GM18508 (cell line): ENCODE measurements around the gene EAF1.
"Not testable (repeated sequence)": the region's sequence is repeated elsewhere in the genome, so short reads cannot be mapped to it uniquely, and the experiment has no call there.

Experiments used
- ATAC-seq: cut with Tn5 transposase; IDR thresholded peaks from one replicate; pipeline ENCODE4 v1.9.1; 2021; ENCODE audit warnings: moderate number of reproducible peaks; ENCODE audit not compliant: insufficient read depth, unreplicated experiment

The EAF1 gene

DNA sequence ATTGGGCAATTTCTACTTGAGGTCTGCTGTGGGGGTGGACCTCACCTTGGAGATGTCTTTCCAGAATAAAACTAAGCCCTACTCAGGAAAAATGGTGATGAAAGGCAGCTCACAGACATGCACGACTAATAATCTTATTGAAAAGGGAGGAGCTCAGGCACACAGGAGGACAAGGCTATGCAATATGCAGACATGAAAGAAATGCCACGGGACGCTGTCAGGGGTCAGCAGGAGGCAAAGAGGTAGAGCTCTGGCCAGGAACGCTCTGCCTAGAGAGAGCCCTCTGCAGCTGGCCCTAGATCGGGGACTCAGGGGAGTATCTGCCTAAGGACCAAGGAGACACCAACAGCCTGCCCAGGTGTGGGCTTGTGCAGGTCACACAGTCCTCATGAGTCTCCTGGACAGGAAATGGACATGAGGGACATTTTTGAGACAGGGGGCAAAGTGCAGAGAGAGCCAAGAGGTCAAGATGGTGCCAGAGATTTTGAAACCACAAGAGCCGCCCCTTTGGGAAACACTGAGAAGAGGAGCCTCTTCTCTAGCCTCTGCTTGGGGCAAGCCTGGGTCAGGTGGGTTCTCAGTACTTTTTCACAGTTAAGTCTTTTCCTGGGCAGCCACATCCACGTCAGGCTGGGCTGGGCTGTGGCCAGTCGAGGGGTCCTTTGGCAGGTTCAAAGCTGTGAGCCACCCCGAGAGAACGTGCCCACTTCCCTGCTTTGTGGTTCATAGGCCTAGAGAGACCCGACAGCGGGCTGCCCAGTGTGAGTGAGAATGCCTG is 23.2 kb downstream of the EAF1 start:
- no peak for ATAC-seq

DNA sequence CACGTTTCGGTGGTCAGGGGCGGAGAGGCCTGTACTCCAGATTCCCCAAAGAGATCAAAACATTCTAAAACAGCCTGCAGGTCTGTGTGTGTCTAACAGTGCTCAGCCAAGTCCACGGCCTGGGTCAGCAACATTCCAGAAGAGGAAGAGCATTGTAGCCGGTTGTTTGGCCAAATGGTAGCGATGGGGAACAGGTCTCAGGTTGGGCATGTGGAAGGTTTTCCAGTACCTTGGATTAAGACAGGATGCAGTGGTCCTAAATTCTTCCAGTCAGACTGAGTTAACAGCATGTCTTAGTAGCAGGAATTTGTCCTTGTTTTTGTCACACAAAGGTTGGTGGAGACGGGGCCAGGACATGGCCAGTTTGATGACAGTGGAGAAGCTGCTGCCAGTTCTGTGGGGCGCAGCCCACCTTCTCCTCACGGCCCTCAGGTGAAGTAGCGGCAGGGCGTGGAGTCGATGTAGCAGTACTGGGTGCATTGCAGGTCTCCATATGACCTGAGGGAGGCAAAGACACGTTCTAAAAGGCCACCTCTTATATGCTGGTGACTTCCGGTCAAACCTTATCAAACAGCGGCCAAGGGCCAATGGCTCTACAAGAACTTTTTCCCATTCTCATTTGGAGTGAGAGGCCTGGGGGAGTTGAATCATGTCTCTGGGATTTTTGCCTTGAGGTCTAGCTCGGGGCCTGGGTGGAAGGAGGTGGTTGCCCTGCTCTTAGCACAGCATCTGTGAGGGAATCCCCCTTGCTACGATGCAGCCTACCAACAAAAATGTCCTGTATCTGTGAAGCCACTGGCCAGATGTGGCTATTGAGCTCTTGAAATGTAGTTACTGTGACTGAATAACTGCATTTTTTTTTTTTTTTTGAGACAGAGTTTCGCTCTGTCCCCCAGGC is 24.1 kb downstream of the EAF1 start:
- ATAC-seq = no peak

DNA sequence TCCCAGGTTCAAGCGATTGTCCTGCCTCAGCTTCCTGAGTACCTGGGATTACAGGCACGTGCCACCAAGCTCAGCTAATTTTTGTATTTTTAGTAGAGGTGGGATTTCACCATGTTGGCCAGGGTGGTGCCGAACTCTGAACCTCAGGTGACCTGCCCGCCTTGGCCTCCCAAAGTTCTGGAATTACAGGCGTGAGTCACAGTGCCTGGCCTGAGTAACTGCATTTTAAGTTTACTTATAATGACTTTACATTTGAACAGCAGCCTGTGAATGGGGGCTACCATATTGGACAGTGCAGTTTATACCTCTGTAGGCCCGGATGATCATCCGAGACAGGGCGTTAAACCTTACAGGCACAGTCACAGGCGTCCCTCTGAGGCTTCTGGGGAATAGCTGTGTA is 24.8 kb downstream of the EAF1 start:
- no peak for ATAC-seq

DNA sequence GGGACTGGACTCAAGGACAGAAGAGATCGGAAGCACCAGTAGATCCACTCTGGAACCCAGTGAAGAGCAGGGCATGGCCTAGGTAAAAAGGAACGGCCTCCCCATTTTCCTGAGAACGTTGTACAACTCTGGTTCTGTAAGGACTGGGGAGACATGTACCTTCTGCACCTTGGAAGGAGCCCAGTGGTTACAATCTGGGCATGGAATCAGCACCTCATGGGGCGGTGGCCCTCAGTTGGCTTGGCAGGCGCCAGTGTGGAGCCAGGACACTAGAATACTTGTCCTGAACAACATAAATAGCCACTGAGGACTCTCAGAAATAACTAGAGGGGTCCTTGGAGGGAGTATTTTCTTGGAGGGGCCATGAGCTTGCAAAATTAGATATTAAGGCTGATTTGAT is 25.6 kb downstream of the EAF1 start:
- no peak for ATAC-seq

DNA sequence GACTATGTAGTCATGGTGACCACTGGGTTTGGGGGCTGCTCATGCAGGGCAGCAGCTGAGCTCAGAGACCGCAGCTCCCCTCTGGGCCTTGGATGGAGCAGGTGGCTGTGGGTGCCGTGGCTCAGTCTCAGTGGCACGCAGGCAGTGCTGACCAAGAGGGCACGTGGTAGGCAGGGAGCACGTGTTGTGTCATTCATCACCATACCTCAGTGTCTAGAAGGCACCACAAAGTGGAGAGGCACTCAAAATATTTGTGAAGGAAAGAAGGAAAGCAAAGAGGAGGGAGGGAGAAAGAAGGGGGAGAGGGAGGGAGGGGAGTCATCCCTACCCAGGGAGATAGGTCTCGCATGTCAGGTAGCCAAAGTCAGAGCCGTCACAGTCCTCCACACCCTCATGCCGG is 26.1 kb downstream of the EAF1 start:
- no peak for ATAC-seq

DNA sequence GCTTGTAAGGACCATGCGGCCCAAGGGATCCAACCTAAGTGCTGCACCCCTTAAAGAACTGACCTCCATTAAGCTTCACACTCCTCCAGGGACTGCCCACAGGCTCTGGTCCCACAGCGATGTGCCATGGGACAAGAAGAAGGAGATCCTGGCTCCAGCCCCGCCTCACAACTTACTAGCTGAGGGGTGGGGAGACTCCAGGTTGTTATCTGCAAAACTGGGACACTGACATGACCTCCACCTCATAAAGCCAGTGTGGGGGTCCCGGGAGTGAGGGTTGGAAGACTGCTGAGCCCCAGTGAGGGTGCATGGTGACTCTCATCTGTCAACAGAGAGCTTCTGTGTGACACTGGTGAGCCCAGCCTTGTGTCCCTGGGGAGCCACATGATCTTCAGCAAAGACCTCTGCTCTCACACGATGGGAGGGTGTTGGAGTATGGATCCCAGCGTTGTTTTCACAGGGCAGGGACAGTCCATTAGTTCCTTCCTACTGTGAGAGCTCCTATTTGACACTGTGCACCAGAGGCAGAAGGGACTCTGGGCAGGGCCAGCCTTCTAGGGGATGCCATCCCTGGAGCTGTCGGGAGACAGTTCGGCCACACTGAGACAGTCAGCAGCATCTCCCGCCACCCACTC is 26.7 kb downstream of the EAF1 start:
- no peak for ATAC-seq

DNA sequence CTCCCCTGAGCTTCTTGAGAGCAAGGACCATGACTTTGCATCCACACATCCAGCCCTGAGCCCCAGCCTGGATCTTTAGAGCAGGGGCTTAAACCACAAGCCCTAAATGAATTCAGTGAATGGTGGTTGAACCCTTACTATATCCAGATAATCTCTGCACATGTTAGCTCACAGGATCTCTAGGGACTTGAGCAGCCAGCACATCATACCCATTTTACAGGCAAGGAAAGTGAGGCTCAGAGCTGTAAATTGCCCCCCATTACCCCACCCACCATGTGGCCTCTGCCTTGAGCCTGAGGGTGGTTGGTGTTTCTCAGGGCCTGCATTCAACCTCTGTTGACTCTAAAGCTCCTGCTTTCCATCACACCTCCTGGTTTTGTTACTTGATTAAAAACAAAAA is 27.6 kb downstream of the EAF1 start:
- ATAC-seq = no peak

DNA sequence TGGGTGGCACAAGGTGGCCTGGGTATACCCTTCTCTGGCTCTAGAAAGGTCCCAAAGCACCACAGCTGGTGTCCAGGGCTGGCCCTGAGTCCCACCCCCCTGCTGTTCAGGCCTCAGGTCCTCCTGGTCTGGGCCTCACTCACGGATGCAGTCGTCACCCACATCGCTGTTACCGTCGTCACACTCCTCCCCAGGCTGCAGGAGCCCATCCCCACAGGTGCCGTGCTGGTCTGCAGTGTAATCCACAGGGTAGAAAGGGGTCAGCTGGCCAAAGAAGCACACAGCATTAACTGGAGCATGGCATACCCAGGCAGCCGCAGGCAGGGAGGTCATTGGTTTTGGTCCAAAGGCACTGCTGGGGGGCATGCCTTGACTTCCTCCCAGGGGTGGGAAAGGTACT is 28.4 kb downstream of the EAF1 start:
- no peak for ATAC-seq

DNA sequence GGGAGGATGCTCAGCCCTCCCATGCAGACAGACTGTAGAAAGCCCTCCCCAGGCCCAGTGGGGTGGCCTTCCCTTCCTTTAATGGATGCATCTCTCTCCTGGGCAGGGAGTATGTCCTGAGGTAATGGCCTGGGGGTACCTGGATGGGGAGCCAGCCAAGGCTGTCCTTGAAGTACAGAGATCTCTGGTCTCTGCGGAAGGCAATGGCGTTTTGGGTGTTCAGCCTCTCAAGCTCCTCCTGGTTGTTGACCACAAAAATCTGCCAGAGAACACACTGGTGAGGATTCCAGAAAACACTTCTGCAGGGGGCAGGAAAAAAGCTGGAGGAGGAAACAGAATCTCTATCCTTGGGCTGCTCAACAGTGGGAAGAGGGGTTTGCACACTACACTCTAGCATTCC is 28.9 kb downstream of the EAF1 start:
- ATAC-seq = no peak

DNA sequence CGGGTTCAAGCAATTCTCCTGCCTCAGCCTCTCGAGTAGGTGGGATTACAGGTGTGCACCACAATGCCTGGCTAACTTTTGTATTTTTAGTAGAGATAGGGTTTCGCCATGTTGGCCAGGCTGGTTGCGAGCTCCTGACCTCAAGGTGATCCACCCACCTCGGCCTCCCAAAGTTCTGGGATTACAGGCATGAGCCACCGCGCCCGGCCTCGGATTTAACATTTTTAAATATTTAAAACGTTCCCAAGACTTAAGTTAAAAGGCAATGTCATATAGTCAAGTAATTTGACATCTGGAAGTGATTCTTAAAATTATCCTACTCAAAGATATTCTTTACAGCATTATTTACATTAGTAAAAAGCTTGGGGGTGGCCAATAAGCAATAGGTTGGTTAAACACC is 29.5 kb downstream of the EAF1 start:
- ATAC-seq = not testable (repeated sequence)

DNA sequence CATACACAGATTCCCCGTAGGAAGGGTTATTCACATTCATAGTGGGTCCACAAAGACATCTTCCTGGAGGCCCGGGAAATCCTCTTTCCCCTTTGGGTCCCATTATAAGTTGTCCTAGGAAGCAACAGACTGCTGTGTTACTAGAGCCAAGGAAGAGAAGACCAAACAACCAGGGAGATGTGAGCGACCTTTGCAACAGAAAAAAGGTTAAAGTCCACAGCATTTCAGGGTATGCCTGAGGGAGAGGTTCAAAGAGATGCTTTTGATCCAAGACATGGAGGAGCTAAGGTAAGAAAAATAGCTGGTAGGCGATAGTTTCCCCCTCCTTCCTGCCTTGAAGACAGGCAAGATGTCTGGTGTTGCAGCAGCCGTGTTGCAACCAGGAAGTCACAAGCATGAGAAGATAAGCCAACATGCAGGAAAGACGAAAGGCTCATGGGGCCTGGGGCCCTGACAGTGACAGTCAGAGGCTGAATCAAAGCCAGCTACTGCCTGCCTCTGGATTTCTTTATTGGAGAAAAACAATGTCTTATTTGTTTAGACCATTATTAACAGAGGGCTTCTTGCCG is 30.9 kb downstream of the EAF1 start:
- ATAC-seq = no peak

DNA sequence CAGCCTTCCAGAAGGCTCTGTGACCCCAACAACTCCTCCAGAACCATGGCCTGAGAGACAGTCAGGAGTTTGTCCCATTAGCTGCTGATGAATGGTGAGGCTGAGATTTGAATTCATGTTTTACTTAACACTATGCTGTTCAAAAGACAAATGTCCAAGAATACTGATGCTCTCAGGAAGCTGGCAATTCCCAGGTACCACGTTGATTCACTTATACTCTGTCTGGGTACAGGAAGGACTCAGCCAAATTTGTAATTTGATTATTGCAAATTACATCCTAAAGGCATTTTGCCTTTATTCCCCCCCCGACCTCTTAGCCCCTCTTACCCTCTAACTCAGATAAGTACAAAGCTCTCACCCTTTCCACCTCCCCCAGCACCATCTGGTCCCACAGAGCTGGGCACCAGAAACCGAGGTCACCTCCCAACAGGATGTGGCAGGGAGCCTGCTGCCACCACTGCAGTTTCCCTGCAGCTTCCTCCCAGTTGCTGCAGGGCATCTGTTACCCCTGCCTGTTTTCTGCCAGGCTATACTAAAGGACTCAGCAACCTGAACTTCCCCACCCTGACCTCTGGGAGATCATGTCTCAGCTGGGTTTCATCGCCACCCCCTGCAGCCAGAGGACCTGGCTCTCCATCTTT is 33.6 kb downstream of the EAF1 start:
- ATAC-seq = no peak

DNA sequence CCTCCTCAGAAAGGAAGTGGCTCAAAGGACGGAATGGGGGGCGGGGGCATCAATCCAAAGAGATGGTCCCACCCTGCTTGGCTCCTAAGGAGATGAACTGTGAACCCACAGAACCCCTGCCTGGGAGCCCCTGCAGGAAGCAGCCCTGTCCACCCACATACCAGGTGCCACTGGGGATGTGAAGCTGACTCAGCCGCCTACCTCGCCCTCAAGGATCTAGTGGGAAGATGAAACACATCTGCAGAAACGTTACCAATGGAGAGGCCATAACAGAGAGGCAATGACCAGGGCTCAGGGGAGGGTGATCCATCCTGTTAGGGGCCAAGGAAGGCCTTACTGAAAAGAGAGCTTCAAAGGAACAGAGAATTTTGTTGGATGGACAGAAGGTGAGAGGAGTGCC is 35.1 kb downstream of the EAF1 start:
- no peak for ATAC-seq

DNA sequence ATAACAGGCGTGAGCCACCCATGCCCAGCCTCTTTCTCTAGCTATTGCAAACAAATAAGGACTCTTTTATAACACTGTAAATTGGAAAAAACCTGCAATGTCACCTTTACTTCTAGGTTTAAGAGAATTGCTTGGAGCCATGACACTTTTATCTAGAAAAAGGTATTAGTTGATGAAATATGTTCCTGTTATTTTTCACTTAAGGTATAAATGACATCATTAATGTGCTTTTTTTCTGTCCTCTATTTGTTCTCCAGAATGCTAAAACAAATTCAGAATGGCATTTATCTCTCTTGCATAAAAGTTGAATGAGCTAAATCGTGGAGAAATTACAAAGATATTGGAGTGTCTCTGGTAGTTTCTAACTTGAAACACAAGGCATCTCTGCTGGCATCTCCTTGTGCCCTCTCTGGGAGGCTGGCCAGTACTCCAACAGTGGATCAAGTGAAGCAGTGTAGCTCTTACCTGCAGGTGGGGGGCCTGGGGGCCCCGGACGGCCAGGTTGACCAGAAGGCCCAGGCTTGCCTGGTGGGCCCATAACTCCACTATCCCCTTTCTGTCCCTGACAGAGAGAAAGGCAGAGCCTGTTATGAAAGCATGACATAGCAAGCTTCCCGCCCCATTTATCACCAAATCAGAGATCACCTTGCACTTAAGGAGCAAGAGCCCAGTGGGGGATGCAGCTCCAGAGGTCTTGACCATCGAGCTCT is 38.6 kb downstream of the EAF1 start:
- ATAC-seq = no peak

DNA sequence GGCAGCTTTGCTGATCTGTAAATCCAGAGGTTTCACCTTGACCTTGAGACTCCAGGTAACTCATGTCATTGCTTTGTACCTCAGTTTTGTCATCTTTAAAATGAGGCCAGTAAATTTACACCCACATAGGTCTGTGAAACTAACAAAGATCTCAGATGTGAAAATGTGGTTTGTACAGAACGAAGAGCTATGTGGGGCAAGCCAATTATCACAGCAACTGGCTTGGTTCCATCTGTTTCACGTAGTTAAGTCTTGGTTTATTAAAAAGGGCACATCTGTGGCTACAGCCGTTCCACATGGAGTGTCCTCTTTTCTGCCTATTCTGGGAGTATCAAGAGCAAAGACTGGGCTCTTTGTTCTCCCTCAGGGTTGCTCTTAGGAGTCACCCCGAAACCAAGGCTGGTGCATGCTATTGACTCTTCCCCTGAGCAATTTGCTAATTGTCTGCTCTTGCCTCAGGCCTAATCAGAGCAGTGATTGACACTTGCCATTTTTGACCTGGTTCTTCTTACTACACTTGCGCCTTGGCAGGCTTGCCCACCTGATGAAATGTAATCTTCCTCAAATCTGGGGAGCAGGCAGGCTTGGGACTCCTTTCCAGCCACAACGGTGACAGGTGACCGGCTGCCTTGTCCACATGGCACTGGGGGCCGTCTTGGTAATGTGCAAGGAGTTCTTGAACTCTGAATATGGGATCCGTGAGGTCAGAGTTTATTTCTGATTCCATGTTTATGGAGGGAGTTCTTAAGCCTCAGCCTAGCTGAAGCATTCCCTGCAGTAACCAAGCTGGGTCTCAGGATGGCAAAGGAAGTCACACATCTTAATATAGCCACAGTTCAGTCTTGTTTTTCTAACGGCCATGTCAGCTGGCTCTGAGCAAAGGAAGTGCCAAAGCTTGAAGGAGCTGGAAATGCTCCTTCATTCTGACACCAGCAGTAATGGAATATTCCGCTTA is 40.1 kb downstream of the EAF1 start:
- no peak for ATAC-seq

DNA sequence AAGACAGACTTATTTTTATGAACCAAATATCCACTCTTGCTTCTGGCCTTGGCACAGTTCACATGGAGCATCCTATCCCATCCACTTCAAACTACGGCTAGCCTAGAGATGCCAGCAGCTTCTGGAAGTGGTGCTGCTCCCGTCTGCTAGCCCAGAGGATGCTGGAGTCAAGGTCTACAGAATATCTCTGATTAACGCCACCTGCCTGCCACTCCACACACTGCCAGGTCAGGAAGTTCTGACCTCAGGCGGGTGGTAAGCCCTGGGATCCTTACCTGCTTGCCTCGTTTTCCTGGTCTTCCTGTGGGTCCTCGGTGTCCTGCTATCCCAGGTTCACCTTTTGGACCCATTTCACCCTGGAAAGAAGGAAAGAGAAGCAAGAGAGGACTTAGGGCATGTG is 42.9 kb downstream of the EAF1 start:
- ATAC-seq = no peak

DNA sequence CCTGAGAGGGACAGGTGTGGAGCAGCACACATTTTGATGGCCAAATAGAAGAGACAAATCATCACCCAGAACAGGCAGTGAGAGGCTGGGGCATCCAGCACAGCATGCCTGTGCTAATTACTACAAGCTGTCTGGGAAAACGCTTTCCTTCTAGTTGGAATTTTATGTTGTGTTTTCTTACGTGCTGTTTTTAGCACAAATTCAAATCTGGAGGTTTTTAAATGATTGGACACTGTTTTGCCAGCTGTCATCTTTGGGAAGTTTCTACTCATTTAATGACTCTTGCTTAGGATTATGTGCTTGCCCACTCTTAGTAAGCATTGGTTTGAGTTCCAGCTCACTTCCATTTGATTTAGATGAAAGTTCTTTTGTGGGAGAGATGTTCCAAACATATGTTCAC is 43.5 kb downstream of the EAF1 start:
- no peak for ATAC-seq

DNA sequence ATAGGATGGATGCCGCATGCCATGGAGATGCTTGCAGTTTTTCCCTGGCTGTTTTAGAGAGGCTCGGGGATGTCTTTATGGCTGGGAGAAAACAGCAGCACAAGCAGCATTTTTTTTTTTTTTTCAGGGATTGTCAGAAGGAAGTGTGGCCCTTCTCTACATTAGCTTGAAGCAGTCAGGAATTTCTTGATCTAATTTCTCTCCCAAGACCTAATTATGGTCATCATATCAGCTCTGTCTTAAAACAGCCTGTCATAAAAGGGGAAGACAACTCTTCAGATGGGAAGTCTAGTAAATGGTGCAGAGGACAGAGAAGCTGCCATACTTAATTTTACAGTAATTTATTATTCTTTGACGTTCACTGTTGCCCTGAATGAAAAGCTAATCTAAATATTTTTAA is 44.5 kb downstream of the EAF1 start:
- ATAC-seq = no peak

DNA sequence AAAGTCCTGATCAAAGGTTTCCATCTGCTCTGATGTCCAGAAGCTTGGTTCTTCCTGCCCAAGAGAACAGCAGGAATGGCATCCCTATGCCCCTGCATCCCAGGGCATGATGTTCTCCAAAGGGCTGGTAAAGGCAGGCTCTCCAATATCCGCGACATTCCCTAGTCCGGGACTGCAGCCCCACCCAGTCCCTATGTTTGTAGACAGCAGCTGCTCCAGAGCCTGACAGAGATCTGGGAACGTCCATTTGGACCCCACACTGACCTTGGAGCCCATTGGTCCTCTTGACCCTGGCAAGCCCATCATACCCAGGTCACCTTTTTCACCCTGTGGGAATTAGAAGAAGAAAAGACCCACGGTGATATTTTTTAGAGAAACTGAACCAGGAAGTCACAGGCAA is 47.8 kb downstream of the EAF1 start:
- ATAC-seq = no peak
